Mucosa of descending colon (tissue), 3 donors: ENCODE results near the gene LRRC8D. TPM values are rescaled to one million over a fixed set of nuclear protein-coding genes. Genes with fewer than 3 reads are reported as not detected.
A peak's percentile ranks its signal among the peaks of the same experiment; 100 is the strongest.

Experiments
- ATAC-seq: fragments of 200-7000 bp; cut with Tn5 transposase; one replicate; pipeline ENCODE4 v1.9.1; 2020; ENCODE audit warnings: mild to moderate bottlenecking, moderate library complexity
- DNase-seq, 3 donors: peaks; one replicate each; pipeline ENCODE4 v3.0.0-alpha.2; 2020
- H3K36me3 ChIP-seq: fragments of 200-600 bp; one replicate; pipeline ENCODE4 v1.8.0; 2021; ENCODE audit warnings: low read depth, mild to moderate bottlenecking
- H3K4me1 ChIP-seq: fragments of 200-600 bp; one replicate; pipeline ENCODE4 v1.8.0; 2021; ENCODE audit warnings: low read depth, mild to moderate bottlenecking
- H3K4me3 ChIP-seq: fragments of 200-600 bp; one replicate; pipeline ENCODE4 v1.8.0; 2021; ENCODE audit warnings: mild to moderate bottlenecking
- H3K9me3 ChIP-seq: fragments of 200-600 bp; one replicate; pipeline ENCODE4 v1.8.0; 2021; ENCODE audit warnings: mild to moderate bottlenecking
- CTCF ChIP-seq: fragments of 200-600 bp; IDR thresholded peaks from one replicate; pipeline ENCODE4 v1.8.0; 2022; ENCODE audit warnings: antibody characterized with exemption, mild to moderate bottlenecking
- intact Hi-C, 2 donors: fragments of 100-400 bp; cut with DNase I in 1 of 2; cut with micrococcal nuclease in 1 of 2; formaldehyde crosslinking; loops; one replicate each; pipeline versions ENCODE4 v1.11.0 to v1.11.1; 2022; cut with DNase I, micrococcal nuclease
- total RNA-seq, 3 donors: library from RNA; stranded (reverse); fragmentation: NEBNext Ultra II Directional in 2 of 3; extraction: Animal tissue kit (Norgen Biotek cat#: 25700) in 2 of 3; gene quantifications; one replicate each; pipeline versions ENCODE4 v1.2.1 to v1.2.4, GENCODE V29; 2021 to 2023
- donor health status: DM: no; HTN: no; CAD: no; lungs with moderate emphysema.
- donor health status: DM: no; HTN: no; CAD: no.
- donor health status: DM: no; HTN: yes; CAD: no.

LRRC8D gene
- total RNA-seq, 3 donors from 2014 or later = 22.8 to 43.3 (median 39.6) TPM

GRCh38 chr1:89816366-89816765 is 4.5 kb upstream of the LRRC8D start:
- no peak for ATAC-seq
- no peak for TF ChIP-seq CTCF
- no peak for DNase-seq
- peaks cover 7% of the 10 kb centered on the region for H3K4me1 ChIP-seq
- intact Hi-C loops = no loop called here
- H3K36me3 ChIP-seq = no peaks in the 10 kb centered on the region
- H3K4me3 ChIP-seq = no peak overlapping the region
- no peaks in the 10 kb centered on the region for H3K9me3 ChIP-seq

- no peak for TF ChIP-seq CTCF
- intact Hi-C loops = no loop called here
- no peaks in the 10 kb centered on the region for H3K9me3 ChIP-seq
- peaks cover 14% of the 10 kb centered on the region for H3K4me1 ChIP-seq
- ATAC-seq = peak; percentile 71
- H3K4me3 ChIP-seq = peak overlapping the region; percentile 94
- peak; percentile 73 to 81 (median 78) for DNase-seq
- no peaks in the 10 kb centered on the region for H3K36me3 ChIP-seq
These were observed 683 bp downstream of the LRRC8D start for GRCh38 chr1:89821322-89822108.

GRCh38 chr1:89822109-89822962 is 1.5 kb downstream of the LRRC8D start:
- Histone ChIP-seq H3K9me3 (no peaks in the 10 kb centered on the region), H3K4me1 (peaks cover 14% of the 10 kb centered on the region), H3K4me3 (peak overlapping the region; percentile 94), H3K36me3 (no peaks in the 10 kb centered on the region)
- ATAC-seq (no peak), DNase-seq (peak; percentile 23 to 60 (median 41))
- TF ChIP-seq CTCF = no peak
- intact Hi-C loops = no loop called here

GRCh38 chr1:89822999-89823628 is 2.3 kb downstream of the LRRC8D start:
- H3K4me1 ChIP-seq = peaks cover 14% of the 10 kb centered on the region
- no peaks in the 10 kb centered on the region for H3K36me3 ChIP-seq
- no peak for TF ChIP-seq CTCF
- intact Hi-C loops = no loop called here
- H3K9me3 ChIP-seq = no peaks in the 10 kb centered on the region
- no peak for ATAC-seq
- no peak for DNase-seq
- no peak overlapping the region for H3K4me3 ChIP-seq

- intact Hi-C loops = no loop called here
- no peaks in the 10 kb centered on the region for H3K36me3 ChIP-seq
- H3K9me3 ChIP-seq = no peaks in the 10 kb centered on the region
- no peak for TF ChIP-seq CTCF
- H3K4me1 ChIP-seq = peaks cover 14% of the 10 kb centered on the region
- DNase-seq (no peak), ATAC-seq (no peak)
- H3K4me3 ChIP-seq = no peak overlapping the region
These were observed 3.0 kb downstream of the LRRC8D start for GRCh38 chr1:89823679-89824292.
